ENCODE results near the gene ABCB9.

- no peak for TF ChIP-seq CTCF (conservative IDR thresholded peaks at IDR 0.05; ENCODE audit: low read depth, low read length)
- TF ChIP-seq EZH2phosphoT487 (IDR thresholded peaks at IDR 0.05; ENCODE audit: borderline replicate concordance, low read length): no peak
Measured at GRCh38 chr12:122986258-122986871, 20.1 kb upstream of the ABCB9 start.
